HFF-Myc (cell line): ENCODE data around the gene MIPEP.
A peak's percentile ranks its signal among the peaks of the same experiment; 100 is the strongest.

Experiments
- DNase-seq: peaks from one replicate; pipeline ENCODE4 v3.0.0-alpha.2; 2011; ENCODE audit warnings: low read depth; ENCODE audit errors: extremely low read depth
- H3K4me3 ChIP-seq: replicated peaks from 2 replicates; pipeline ENCODE4 v1.5.1; 2011; ENCODE audit warnings: low read depth, mild to moderate bottlenecking, control low read depth, low read length
- TF ChIP-seq, protein P1 (sequence below): IDR thresholded peaks from 2 replicates; pipeline ENCODE4 v1.5.1; 2012; ENCODE audit warnings: mild to moderate bottlenecking, low read depth, low read length, control low read depth; ENCODE audit errors: missing control alignments

Gene MIPEP

GRCh38 chr13:23799945-23800344 is 89.3 kb downstream of the MIPEP start:
- no peak for DNase-seq
- no peak overlapping the region for H3K4me3 ChIP-seq
- TF ChIP-seq, protein P1, sequence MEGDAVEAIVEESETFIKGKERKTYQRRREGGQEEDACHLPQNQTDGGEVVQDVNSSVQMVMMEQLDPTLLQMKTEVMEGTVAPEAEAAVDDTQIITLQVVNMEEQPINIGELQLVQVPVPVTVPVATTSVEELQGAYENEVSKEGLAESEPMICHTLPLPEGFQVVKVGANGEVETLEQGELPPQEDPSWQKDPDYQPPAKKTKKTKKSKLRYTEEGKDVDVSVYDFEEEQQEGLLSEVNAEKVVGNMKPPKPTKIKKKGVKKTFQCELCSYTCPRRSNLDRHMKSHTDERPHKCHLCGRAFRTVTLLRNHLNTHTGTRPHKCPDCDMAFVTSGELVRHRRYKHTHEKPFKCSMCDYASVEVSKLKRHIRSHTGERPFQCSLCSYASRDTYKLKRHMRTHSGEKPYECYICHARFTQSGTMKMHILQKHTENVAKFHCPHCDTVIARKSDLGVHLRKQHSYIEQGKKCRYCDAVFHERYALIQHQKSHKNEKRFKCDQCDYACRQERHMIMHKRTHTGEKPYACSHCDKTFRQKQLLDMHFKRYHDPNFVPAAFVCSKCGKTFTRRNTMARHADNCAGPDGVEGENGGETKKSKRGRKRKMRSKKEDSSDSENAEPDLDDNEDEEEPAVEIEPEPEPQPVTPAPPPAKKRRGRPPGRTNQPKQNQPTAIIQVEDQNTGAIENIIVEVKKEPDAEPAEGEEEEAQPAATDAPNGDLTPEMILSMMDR, result no peak

DNA sequence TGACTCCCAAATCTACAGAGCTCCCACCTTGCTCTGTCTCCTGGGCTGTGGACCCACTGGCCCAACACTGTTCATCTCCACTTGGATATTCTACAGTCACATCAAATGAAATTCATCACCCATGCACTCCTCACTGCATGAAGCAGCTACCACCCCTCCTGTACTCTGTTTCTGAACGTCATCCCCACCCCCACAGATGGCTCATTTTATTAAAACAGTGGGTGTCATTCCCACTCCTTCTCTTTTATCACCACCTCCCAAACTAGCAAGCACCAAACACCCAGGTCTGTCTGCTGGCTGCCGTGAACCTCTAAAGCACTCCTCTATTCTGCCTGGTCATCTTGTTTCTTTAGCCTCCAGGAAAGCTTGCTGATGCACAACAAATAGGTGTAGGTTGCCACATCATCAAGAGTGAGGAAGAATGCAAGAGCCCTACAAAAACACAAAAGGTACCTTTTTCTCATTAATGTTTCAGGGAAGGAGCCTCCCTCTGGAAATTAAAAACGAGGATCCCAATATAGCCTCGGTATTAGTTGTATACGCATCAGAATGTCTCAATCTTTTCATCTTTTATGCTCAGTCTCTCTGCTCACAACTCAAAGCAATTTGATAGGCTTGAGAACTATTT is 91.8 kb downstream of the MIPEP start:
- TF ChIP-seq, protein P1, result no peak
- H3K4me3 ChIP-seq, result no peak overlapping the region
- DNase-seq, result no peak

- no peak overlapping the region for H3K4me3 ChIP-seq
- DNase-seq, result no peak
- TF ChIP-seq, protein P1, result no peak
These were observed 92.6 kb downstream of the MIPEP start for GRCh38 chr13:23796551-23796950.

DNA sequence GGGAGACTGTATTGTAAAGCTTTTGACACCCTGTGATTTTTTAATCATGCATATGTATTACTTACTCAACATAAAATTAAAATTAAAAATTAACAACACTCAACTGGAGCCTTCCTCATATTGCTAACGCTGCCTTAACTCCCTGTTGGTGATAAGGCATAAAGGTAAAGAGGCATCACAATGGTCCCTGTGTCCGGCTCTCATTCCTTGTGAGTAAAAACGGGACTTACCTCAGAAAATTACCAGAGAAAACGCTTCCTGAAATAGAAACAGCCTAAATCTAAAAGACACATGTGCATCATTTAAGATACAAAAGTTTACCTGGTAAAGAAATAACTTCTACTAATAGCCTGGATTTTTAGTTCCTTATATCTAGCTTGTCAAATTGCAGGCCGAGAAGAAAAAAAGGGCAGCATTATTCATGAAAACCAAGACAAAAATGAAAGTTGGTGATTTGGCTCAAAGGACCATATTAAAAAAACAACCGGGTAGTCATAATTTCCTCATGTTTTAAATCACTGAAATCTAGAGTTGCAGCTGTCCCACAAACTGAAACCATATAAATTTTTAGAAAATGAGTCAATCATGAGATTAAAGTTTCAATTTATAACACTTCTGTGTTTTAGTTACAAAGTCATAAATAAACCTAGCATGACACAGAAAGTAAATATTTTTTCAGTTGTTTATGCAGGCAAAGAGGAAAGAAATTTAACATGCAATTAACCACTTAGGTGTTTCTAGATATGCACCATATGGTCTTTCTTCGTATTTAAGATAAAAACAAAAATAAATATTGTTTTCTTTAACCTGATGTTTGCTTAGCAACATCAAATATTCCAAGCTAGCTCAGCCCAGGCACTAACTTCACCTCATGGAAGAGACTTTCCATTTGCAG is 94.7 kb downstream of the MIPEP start:
- TF ChIP-seq, protein P1, result no peak
- no peak overlapping the region for H3K4me3 ChIP-seq
- DNase-seq, result peak; percentile 52

DNA sequence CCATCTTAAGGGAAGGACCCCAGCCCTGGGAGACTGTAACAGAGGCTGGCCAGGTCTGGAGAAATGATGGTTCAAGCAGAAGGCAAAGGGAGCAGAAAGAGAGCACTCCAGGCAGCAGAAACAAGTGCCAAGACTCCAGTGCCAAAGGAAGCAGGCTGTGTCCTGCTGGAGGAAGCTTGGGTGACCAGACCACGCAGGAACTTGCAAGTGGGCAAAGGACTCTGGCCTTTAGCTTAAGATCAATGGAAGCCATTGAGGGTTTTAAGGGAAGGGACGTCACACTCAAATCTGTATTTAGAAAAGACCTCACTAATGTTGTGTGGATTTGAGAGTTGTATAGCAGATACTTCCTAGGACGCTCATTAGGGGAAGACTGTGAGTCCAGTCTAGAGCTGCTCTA is 95.5 kb downstream of the MIPEP start:
- TF ChIP-seq, protein P1, result no peak
- no peak for DNase-seq
- no peak overlapping the region for H3K4me3 ChIP-seq

GRCh38 chr13:23792680-23793079 is 96.5 kb downstream of the MIPEP start:
- H3K4me3 ChIP-seq, result no peak overlapping the region
- TF ChIP-seq, protein P1, result no peak
- DNase-seq, result no peak
